Activated CD4-positive, alpha-beta T cell treated with anti-CD3 and anti-CD28 coated beads, Interleukin-2, amount 50 U/mL, for 48 hours (primary cell): ENCODE measurements around the gene TRIO.

Source experiments
- DNase-seq, 2 experiments: peaks; one replicate each; pipeline ENCODE4 v3.0.0-alpha.2; 2020

TRIO gene

DNA sequence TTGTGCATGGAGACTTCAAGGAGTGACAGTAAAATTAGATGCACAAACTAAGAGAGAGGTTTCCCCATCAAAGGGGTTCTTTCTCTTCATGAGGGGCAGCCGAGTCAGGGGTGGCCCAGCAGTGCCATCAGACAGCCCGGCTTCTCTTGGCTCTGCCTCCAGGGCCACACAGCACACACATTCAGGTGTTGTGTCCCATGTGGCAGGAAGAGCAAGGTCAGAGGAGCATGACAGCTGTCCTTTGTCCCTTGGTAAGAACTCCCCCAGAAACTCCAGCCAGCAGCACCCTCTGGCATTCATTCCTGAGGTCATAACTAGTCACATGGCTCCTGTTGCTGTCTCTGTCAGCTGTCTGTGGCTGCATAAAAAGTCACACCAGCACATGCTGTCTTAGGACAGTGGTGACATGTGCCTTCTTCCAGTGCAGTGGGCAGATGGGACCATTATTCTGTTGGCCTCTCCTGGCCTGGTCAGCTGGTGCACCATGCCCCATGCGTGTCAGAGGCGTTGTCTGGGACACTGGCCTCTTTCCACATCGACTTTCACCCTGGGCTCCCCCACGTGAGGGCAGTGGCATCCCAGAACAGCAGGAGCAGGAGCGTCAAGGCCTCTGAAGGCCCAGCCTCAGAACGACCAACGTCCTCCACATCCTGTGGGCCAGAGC is 360.0 kb downstream of the TRIO start:
- DNase-seq, result no peak

DNA sequence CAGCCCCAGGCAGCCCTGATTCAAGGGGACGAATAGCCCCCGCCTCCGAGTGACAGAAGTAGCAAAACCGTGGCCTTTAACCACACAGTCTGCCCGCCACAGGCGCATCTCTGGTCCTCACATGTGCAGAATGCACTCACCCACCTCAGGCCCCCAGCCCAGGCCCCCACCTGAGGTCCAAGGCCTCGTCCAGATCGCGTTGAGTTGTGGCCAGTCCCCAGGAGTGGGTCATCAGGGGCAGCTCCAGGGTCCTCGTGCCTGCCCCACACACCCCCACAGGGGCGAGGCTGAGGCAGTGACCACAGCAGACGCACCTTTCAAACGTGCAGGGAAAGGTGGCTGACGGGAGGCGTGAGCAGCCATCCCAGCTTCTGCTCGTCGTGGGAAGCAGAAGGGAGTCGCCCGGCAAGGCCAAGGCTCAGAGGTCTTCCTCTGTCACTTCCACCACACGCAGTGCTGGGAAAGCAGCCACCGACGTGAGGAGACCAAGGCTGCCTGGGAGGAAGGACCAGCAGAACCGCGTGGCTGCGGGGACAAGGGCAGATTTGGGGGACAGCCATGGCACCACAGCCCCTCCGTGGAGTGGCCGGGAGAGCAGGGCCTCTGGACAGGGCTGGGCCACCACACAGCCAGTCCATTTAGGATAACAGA is 360.7 kb downstream of the TRIO start:
- no peak for DNase-seq

DNA sequence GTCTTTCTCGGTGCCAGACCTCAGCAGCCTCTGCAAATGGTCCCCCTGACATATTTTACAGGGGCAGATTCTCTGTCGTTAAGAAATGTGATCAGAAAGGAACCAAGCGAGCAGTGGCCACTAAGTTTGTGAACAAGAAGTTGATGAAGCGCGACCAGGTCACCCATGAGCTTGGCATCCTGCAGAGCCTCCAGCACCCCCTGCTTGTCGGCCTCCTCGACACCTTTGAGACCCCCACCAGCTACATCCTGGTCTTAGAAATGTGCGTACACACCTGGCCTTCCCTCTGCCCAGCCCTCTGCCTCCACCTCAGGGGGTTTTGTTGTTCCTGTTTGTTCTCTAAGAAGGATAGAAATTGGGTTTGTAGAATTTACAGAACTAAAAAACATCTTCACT is 361.2 kb downstream of the TRIO start:
- no peak for DNase-seq

DNA sequence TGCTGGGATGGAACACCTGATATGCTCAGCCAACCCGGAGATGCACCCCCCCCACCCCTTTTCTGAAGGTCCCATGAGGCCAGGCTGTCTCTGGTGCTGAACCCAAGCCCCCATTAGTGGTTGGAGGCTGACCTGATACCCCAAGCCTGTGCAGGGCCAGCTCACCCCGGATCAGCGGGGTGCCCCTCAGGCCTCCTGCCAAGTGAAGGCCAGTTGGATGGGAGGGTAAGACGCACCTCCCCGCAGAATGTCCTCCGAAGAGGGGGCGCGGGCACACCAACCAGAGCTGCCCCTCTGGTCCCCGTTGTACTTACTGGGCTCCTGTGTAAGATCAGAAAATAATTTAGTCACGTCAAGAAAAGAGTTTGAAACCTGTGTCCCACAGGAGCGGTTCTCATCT is 361.7 kb downstream of the TRIO start:
- no peak for DNase-seq

DNA sequence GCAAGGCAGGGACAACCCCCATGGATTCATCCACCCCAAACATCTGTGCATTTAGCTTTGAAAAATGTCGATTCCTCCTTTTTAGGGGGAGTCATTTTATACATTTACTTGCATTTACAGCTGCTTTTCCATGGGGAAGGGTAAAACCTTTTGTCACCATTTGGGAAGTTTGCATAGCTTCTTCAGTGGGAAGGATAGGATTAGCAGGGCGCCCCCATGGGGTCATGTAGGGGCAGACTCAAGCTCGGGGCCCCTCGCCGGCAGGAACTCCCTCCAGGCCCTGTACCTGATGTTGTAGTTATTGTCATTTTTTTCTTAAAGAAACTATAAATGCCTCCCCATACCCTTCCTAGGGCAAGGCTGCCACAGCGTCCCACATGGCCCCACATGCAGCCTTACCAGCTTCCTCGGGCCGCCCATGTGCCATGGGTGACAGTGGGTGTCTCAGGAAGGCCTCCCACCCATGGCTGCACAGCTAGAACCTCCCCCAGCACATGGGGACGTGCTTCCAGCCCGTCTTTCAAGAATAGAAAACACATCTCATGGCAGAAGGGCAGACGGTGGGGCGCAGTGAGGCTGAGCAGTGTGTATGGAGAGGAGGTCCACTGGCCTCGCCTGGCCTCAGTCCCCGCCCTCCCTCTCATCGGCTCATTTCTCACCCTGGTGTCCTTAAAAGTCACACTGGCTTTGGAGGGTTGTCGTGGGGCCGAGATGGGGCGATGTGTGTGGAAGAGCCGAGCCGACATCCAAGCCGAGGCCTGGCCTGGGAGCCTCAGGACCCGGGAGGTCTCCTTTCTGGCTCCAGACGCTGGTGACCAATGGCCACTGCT is 362.4 kb downstream of the TRIO start:
- no peak for DNase-seq

DNA sequence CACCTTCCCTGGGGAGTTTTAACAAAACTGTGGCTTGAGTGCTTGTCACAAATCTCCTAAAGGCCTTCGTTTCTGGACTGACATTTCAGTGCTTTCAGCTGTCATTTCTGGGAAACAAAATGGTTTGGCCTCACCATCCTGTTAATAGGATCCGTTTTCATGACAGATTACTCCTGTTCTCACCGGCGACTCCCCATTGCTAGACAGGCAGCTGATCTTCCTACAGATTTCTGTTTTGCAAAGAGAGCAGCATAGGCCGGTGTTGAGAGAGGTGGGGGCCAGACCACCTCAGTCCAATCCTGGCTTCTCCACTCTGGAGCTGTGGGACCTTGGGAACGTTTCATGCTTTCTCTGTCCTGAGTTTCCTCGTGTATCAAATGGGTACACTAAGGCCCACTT is 363.0 kb downstream of the TRIO start:
- DNase-seq, result no peak

DNA sequence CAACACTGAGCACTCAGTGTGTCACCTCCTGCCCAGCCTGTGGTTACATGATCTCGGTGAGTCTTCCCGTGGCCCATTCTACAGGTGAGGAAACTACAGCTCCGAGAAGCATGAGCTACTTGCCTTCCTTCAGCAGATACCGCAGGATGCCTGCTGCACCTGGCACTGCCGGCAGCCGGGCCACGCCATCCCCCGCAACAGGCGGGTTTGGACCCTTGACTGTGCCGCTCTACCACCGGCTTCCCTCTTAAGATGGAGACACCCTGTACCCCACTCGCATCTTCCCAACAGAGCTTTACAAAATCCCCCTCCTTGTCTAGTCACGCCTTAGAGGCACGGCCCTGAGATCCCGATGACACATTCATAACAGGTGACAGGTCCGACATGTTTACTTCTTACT is 363.5 kb downstream of the TRIO start:
- DNase-seq, result no peak

DNA sequence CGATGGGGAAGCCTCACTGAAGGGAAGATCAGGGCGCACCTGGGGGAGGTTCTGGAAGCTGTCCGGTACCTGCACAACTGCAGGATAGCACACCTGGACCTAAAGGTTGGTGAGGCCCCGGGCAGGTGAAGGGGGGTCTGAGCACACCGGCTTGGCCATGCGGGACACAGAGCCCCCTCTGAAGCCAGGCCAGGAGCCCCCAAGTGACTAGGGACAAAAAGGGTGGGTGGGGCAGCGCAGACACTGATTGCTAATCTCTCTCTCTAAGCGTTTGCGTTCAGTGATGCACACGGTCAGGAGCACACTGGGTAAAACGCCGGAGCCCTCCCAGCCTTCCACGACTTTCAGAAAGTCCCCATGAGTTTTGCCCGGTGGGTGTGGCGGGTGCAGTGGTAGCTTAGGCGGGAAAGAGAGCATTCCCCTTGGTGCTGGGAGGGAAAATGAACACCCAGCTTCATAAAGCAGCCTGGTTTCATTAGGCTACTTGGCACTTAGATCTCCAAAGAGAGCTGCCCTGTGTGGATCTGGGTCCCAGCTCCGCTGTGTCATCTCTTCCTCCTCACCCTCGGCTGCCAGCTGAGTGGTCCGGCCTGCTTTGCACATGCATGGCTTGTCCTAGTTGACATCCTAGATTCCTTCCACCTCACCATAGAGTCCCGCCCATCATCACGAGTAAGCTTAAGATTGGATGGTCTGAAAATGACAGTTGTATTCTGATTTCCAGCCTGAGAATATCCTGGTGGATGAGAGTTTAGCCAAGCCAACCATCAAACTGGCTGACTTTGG is 364.2 kb downstream of the TRIO start:
- DNase-seq, result no peak

DNA sequence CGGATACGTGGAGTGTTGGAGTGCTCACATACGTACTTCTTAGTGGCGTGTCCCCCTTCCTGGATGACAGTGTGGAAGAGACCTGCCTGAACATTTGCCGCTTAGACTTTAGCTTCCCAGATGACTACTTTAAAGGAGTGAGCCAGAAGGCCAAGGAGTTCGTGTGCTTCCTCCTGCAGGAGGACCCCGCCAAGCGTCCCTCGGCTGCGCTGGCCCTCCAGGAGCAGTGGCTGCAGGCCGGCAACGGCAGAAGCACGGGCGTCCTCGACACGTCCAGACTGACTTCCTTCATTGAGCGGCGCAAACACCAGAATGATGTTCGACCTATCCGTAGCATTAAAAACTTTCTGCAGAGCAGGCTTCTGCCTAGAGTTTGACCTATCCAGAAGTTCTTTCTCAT is 364.9 kb downstream of the TRIO start:
- DNase-seq, result no peak

DNA sequence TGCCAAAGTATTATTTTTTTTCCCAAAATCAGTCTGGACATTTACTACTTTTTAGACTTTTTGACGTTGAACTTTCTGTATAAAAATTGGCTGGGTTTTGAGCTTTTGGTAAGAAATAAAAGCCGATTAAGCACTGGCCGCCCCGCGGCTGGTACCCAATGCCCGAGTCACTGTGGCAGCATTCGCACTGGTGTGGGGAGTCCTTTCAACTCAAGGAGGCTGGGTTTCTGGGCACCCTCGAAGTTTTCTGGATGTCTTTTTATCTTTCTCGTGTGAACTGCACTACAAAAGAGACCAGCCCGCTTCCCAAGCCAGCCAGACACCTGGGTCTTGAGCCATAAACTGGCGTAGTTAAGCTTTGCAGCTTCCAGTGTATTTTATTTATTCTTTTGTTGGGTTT is 366.4 kb downstream of the TRIO start:
- no peak for DNase-seq

DNA sequence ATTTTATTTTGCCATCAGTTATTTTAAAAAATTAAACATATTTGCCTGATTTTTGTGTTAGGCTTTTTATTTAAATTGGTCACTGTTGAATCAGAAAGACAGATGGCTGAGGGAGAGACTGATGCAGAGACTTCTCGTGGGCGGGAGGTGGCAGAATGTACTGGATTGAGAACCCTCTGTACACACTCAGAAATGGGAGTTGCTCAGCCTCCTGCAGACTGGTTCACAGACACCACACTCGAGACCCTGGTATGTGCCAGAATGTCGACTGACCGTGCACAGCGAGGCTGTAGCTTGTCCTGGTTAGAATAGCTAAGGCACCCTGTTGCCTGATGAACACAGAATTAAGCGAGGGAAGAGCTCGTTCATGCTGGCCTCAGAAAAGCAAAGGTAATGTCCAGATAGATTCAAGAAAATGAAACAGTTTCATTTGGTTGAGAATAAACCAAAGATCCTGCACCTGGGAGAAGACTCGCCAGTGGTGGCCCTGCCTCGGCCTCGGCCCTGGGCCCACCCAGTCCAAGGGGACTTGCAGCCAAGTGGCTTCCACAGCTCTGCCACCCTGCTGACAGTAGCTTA is 367.1 kb downstream of the TRIO start:
- DNase-seq, result no peak

DNA sequence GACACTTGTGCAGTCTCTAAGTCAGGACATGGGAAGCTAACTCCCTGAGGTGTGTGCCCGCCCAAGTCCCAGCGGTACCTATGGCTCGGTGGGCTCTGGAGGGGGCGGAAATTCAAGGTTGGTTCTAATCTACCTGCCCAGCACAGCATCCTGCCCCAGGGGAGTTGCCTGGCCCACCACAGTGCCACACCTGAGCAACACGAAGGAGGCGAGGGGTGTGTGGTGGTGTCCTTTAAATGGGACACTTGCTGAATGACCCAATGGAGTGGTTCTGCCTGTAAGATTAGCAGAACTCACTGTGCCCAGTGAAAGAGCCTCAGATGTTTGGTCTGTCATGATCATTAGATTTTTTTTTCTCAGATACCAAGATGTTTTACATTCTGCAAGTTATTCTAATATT is 367.7 kb downstream of the TRIO start:
- no peak for DNase-seq

DNA sequence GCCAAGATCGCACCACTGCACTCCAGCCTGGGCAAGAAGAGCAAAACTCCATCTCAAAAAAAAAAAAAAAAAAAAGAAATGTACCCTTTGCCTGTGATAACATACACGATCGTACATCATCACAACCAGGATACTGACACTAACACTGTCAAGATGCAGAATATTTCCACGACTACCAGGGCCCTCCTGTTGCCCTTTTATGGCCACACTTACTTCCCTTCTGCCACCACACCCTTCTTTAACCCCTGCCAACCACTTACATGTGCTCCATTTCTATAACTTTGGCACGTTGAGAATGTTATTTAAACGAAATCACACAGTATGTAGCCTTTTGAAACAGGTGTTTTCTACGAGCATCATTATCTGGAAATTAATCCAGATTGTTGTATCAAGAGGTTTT is 369.4 kb downstream of the TRIO start:
- no peak for DNase-seq

DNA sequence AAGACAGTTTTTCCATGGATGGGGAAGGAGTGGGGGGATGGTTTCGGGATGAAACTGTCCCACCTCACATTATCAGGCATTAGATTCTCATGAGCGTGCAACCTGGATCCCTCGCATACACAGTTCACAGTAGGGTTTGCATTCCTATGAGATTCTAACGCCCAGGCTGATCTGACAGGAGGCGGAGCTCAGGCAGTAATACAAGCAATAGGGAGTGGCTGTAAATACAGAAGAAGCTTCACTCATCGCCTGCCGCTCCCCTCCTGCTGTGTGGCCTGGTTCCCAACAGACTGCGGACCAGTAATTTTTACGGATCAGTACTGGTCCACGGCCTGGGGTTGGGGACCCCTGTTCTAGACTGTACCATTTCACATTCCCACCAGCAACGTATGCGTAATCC is 370.1 kb downstream of the TRIO start:
- DNase-seq, result no peak

DNA sequence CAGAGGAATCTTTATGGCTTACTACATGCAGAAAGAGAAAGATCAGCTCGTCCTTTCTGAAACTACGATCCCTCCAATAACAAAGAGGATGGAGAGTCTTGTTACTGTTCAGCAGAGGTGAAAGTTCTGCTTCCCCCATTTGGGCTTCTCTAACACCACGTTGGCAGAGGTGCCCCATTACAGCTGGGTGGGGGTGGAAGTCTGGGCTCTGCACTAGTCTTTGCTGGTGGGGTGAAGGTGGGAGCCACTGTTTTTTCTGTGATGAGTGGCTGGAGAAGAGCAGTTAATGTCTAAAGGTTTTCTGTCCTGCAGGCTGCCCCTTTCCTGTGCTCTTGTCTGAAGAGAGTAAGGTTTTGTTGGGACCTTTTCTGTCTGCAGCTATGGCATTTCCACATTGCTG is 373.8 kb downstream of the TRIO start:
- DNase-seq, result no peak

DNA sequence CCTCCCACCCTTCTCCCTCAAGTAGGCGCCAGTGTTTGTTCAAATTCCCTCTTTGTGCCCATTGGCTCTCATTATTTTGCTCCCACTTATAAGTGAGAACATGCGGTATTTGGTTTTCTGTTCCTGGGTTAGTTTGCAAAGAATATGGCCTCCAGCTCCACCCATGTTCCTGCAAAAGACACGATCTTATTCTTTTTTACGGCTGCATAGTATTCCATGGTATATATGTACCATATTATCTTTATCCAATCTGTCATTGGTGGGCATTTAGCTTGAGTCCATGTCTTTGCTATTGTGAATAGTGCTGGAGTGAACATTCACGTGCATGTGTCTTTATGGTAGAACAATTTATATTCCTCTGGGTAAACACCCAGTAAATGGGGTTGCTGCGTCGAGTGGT is 375.5 kb downstream of the TRIO start:
- DNase-seq, result no peak

DNA sequence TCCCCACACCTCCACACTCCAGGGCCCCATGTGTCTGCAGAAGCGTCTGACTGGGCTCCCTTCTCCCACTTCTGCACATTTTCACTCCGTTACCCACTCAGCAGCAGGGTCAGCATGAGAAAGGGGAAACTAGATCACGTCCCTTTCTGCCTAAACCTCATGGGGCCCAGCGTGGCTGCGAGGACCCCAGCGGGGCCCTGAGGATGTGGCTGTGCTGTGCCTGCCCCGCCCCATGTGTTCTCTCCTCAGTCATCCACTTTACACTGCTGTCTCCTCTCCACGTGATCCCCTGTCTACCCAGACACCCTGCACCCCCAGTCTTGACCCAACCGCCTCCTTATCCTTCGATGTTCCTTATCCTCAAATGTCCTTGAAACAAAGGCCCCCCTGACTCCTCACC is 378.6 kb downstream of the TRIO start:
- DNase-seq, result no peak

DNA sequence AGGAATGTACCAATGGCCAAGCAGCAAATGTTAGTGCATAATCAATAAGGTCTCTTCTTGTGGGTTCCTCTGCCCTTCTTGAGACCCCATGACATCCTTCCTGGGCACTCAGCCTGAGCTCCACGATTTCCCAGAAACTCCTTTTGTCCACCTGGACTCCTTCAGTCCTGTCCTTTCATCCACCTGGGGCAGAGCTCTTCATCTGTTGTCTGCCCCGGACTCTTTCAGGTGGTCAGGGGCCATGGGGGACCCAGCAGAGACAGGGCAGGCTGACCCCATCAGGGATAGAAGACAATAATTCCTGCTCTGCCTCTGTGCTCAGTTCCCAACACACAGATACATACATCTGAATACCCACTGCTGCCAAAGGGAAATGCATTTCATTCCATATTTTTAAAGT is 379.6 kb downstream of the TRIO start:
- no peak for DNase-seq

DNA sequence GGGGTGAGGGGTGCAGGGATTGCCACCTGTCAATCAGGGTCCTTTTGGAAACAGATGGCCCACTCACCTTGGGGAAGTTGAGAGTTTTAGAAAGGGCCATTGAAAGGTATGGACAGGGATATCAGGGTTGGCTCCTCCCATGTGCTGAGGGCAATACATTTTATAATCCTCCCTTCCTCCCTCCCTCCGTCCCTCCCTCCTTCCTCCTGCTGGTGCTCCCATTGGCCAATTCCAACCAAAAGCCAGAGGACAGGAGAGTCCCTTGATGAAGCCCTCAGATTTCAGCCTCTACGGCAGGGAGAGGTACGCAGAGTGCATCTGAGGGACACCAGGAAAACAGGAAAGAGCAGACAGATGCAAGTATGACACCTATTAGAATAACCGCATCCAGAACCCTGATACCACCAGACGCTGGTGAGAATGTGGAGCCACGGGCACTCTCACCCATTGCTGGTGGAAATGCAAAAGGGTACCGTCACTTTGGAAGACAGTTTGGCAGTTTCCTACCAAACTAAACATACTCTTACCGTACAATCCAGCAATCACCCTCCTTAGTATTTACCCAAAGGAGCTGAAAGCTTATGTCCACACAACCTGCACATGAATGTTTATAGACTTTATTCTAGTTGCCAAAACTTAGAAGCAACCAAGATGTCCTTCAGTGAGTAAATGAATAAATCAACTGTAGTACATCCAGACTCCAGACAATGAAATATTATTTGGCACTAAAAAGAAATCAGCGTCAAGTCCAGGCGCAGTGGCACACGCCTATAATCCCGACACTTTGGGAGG is 380.3 kb downstream of the TRIO start:
- DNase-seq, result no peak

DNA sequence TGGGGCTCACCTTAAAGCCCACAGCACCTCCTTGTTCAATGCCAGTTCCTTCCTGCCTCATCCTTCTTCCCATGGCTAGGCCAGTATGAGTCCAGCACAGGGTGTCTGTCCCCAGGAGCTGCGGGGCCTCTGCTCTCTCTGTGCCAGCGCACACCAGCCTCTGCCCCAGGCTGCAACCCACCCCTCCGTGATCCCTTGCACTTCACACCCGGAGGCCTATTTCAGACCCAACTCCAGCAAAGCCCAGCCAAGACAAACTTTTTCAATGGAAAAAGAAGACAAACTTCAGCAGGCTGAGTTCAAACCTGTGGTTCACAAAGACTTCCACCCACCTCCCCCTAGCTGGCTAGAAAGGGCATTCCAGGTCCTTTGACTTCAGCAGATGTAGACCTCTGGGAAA is 382.3 kb downstream of the TRIO start:
- DNase-seq, result no peak

DNA sequence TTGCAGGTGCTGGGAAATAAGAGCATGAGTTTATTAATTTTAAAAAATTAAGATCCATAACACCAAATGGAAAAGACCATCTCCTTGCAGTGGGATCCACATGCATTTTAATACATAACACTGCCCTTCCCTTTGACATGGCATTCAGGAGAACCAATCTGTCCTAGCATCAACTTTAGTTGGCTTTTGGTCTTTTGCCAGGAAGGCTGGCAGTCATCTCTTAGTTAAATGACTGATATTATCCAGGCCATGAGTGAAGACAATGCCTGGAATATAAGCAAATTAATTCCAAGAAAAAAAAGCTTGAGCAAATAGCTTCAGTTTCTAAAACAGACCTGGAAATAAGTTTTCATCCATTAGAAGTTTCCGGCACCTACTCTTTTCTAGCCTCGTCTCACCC is 383.4 kb downstream of the TRIO start:
- DNase-seq, result no peak

DNA sequence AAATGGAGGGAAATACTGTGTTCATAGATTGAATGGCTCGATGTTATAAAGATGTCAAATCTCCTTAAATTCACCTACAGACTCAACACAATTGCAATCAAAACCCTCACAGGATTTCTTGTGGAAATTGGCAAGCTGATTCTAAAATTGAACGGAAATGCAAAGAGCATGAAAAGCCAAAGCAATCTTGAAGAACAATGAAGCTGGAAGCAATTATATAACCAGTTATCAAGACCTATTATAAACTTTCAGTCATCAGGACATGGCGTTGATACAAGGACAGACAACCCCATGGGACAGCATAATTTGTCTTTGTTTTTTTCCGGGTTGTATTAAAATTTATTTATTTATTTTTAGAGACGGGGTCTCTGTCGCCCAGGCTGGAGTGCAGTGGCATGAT is 385.0 kb downstream of the TRIO start:
- no peak for DNase-seq
